Memory B cell (primary cell): ENCODE results near the gene CFHR1.
"Not testable (repeated sequence)": the region's sequence is repeated elsewhere in the genome, so short reads cannot be mapped to it uniquely, and the experiment has no call there.

ENCODE experiments used
- ATAC-seq: fragments of 150-1000 bp; cut with Tn5 transposase; 2 replicates; pipeline ENCODE4 v1.10.0; 2021; ENCODE audit warnings: low read depth, mild to moderate bottlenecking, moderate library complexity
- DNase-seq, 2 donors: peaks; one replicate each; pipeline ENCODE4 v3.0.0; 2022; ENCODE audit warnings: low spot score in 2 of 2
- H3K27ac Mint-ChIP-seq: one replicate; pipeline ENCODE4 v1.8.0; 2022; ENCODE audit warnings: mild to moderate bottlenecking, moderate library complexity, mixed read lengths
- H3K27me3 Mint-ChIP-seq: one replicate; pipeline ENCODE4 v1.8.0; 2022; ENCODE audit warnings: mixed read lengths
- H3K36me3 Mint-ChIP-seq: one replicate; pipeline ENCODE4 v1.8.0; 2022; ENCODE audit warnings: mild to moderate bottlenecking, mixed read lengths
- H3K4me1 Mint-ChIP-seq: one replicate; pipeline ENCODE4 v1.8.0; 2022; ENCODE audit warnings: mixed read lengths
- H3K4me3 Mint-ChIP-seq: one replicate; pipeline ENCODE4 v1.8.0; 2022; ENCODE audit warnings: mild to moderate bottlenecking, moderate library complexity, mixed read lengths
- H3K9me3 Mint-ChIP-seq: one replicate; pipeline ENCODE4 v1.8.0; 2022; ENCODE audit warnings: mixed read lengths

Gene CFHR1

GRCh38 chr1:196819531-196819930, at the start of gene CFHR1:
CFHR1 (plus strand) TSS chr1:196819731; CDS start chr1:196819845, 114 bp downstream.
- DNase-seq, H3K4me3 Mint-ChIP-seq, H3K4me1 Mint-ChIP-seq, ATAC-seq, H3K27me3 Mint-ChIP-seq, H3K36me3 Mint-ChIP-seq, H3K9me3 Mint-ChIP-seq, H3K27ac Mint-ChIP-seq: not testable (repeated sequence)

GRCh38 chr1:196769823-196770222, 49.7 kb upstream of the CFHR1 start:
- not testable (repeated sequence) for ATAC-seq, H3K36me3 Mint-ChIP-seq, H3K9me3 Mint-ChIP-seq, H3K27me3 Mint-ChIP-seq, DNase-seq, H3K4me3 Mint-ChIP-seq, H3K27ac Mint-ChIP-seq, H3K4me1 Mint-ChIP-seq

DNA sequence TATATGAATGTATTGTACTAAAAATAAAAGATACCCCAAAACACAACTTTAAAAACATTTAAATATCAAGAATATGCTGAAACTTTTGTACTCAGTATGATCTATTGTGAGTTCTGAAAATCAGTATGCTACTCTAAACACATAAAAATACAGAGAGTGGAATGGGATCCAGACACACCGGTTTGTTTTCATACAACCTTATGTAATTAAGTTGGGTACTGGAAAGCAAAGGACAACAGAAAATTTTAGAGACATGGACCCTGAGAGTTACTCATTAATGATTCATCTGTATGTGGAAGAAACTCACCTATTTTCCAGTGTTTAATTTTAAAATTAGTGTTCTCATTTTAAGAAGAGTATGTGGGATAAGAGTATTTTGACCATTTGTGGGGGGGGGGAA, 45.8 kb upstream of the CFHR1 start:
- Mint-ChIP-seq H3K4me1 (no peaks in the 10 kb centered on the region), H3K27me3 (no peaks in the 10 kb centered on the region), H3K4me3 (no peak overlapping the region), H3K27ac (no peak overlapping the region), H3K36me3 (no peaks in the 10 kb centered on the region), H3K9me3 (no peaks in the 10 kb centered on the region)
- ATAC-seq = no peak
- DNase-seq = no peak

DNA sequence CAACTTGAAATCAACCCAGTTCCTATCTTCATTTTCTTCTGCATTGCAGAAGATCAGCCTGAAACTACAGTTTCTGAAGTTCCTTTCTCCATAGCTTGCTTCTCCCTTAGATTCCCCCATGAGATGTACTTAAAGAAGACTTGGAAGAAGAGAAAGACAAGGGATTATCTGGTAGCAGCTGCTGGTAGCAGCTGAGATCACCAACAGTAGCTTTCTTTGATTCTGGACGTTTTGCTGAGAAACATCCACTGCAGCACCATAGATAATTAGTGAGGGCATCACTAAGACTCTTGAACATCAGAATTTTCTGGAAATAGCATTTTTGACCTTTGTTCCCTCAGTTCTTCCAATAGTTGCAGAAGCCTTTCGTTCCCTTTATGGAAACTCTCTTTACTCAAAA, 45.4 kb upstream of the CFHR1 start:
- Mint-ChIP-seq H3K36me3 (no peaks in the 10 kb centered on the region), H3K4me1 (no peaks in the 10 kb centered on the region), H3K27me3 (no peaks in the 10 kb centered on the region), H3K9me3 (no peaks in the 10 kb centered on the region), H3K4me3 (no peak overlapping the region), H3K27ac (no peak overlapping the region)
- no peak for ATAC-seq
- DNase-seq = no peak

- Mint-ChIP-seq H3K9me3 (no peaks in the 10 kb centered on the region), H3K27me3 (no peaks in the 10 kb centered on the region), H3K36me3 (no peaks in the 10 kb centered on the region), H3K4me1 (no peaks in the 10 kb centered on the region), H3K27ac (no peak within 1 kb of the TSS), H3K4me3 (no peak within 1 kb of the TSS)
- DNase-seq (no peak), ATAC-seq (no peak)
Observed at GRCh38 chr1:196774603-196775002, 44.9 kb upstream of the CFHR1 start, which contains the start of gene CFHR3. CFHR3 (plus strand) TSS chr1:196774840; CDS start chr1:196774887, 47 bp downstream.

GRCh38 chr1:196777603-196778002, 41.9 kb upstream of the CFHR1 start:
- no peak for ATAC-seq
- Mint-ChIP-seq H3K4me1 (no peaks in the 10 kb centered on the region), H3K27me3 (no peaks in the 10 kb centered on the region), H3K4me3 (no peak overlapping the region), H3K36me3 (no peaks in the 10 kb centered on the region), H3K9me3 (no peaks in the 10 kb centered on the region), H3K27ac (no peak overlapping the region)
- DNase-seq = no peak

DNA sequence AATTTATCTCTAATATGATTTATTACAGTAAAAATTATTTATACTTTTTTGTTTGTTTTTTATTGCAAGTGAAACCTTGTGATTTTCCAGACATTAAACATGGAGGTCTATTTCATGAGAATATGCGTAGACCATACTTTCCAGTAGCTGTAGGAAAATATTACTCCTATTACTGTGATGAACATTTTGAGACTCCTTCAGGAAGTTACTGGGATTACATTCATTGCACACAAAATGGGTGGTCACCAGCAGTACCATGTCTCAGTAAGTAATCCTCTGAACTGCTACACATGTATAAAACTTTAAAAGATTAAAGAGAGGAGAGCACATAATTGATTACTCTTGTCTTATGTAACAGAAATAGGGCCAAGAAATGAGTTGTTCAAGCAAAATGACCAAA, 40.4 kb upstream of the CFHR1 start:
- Mint-ChIP-seq H3K4me3 (no peak overlapping the region), H3K4me1 (no peaks in the 10 kb centered on the region), H3K9me3 (no peaks in the 10 kb centered on the region), H3K27me3 (no peaks in the 10 kb centered on the region), H3K27ac (no peak overlapping the region), H3K36me3 (no peaks in the 10 kb centered on the region)
- DNase-seq (no peak), ATAC-seq (no peak)

GRCh38 chr1:196791252-196791651, 28.3 kb upstream of the CFHR1 start:
- not testable (repeated sequence) for H3K4me3 Mint-ChIP-seq, H3K27ac Mint-ChIP-seq

GRCh38 chr1:196794103-196794502, 25.4 kb upstream of the CFHR1 start:
- H3K27me3 Mint-ChIP-seq, H3K4me1 Mint-ChIP-seq, H3K36me3 Mint-ChIP-seq, H3K27ac Mint-ChIP-seq, DNase-seq, H3K4me3 Mint-ChIP-seq, H3K9me3 Mint-ChIP-seq, ATAC-seq: not testable (repeated sequence)

More at GRCh38 chr1:196791252-196791651, 28.3 kb upstream of the CFHR1 start:
- not testable (repeated sequence) for H3K4me1 Mint-ChIP-seq, DNase-seq, ATAC-seq, H3K9me3 Mint-ChIP-seq, H3K27me3 Mint-ChIP-seq, H3K36me3 Mint-ChIP-seq

DNA sequence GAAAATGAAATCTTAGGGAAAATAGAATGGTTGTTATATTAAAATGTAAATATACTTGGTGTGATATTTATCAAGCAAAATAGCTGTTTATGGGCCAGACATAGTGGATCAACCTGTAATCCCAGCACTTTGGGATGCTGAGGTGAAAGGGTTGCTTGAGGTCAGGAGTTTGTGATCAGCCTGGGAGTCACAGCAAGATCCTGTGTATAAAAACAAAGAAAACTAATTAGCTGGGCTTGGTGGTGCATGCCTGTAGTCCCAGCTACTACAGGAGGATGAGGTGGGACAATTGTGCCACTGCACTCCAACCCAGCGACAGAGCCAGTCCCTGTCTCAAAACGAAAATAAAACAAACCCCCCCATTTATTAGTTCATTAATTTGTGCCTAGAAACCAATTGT, 21.6 kb upstream of the CFHR1 start:
- H3K36me3 Mint-ChIP-seq = no peaks in the 10 kb centered on the region
- no peak overlapping the region for H3K4me3 Mint-ChIP-seq
- peaks cover 4% of the 10 kb centered on the region for H3K9me3 Mint-ChIP-seq
- H3K4me1 Mint-ChIP-seq = no peaks in the 10 kb centered on the region
- DNase-seq (no peak), ATAC-seq (no peak)
- H3K27ac Mint-ChIP-seq = no peak overlapping the region
- H3K27me3 Mint-ChIP-seq = no peaks in the 10 kb centered on the region

- H3K27me3 Mint-ChIP-seq, H3K27ac Mint-ChIP-seq, H3K36me3 Mint-ChIP-seq: not testable (repeated sequence)
Observed at GRCh38 chr1:196801920-196802319, 17.6 kb upstream of the CFHR1 start.

GRCh38 chr1:196808529-196809235, 10.8 kb upstream of the CFHR1 start:
- DNase-seq (no peak), ATAC-seq (no peak)
- peaks cover 1% of the 10 kb centered on the region for H3K9me3 Mint-ChIP-seq
- no peak overlapping the region for H3K27ac Mint-ChIP-seq
- H3K4me3 Mint-ChIP-seq = no peak overlapping the region
- no peaks in the 10 kb centered on the region for H3K27me3 Mint-ChIP-seq
- H3K4me1 Mint-ChIP-seq = no peaks in the 10 kb centered on the region
- H3K36me3 Mint-ChIP-seq = no peaks in the 10 kb centered on the region

More at GRCh38 chr1:196801920-196802319, 17.6 kb upstream of the CFHR1 start:
- H3K4me1 Mint-ChIP-seq, H3K4me3 Mint-ChIP-seq, ATAC-seq, H3K9me3 Mint-ChIP-seq, DNase-seq: not testable (repeated sequence)

DNA sequence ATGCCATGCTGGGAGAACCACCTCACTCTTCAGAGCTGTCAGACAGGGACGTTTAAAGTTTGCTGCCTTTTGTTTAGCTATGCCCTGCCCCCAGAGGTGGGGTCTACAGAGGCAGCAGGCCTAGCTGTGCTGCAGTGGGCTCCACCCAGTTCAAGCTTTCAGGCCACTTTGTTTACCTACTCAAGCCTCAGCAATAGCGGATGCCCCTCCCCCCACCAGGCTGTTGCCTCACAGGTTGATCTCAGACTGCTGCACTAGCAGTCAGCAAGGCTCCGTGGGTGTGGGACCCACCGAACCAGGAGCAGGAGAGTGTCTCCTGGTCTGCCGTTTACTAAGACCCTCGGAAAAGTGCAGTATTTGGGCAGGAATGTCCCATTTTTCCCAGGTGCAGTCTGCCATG, 2.1 kb upstream of the CFHR1 start:
- not testable (repeated sequence) for H3K4me3 Mint-ChIP-seq, H3K27me3 Mint-ChIP-seq, H3K36me3 Mint-ChIP-seq, ATAC-seq, H3K9me3 Mint-ChIP-seq, H3K4me1 Mint-ChIP-seq, DNase-seq, H3K27ac Mint-ChIP-seq

DNA sequence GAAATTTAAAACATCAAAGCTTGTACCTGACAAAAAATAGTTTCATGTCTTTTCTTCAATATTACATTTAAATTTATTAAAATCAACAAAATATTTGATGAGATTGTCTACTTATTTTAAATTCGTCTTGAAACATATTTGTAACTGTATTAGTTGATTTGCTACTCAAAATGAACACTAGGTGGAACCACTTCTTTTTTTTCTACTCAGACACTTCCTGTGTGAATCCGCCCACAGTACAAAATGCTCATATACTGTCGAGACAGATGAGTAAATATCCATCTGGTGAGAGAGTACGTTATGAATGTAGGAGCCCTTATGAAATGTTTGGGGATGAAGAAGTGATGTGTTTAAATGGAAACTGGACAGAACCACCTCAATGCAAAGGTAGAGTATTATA, 8.3 kb downstream of the CFHR1 start:
- not testable (repeated sequence) for H3K27ac Mint-ChIP-seq, H3K4me1 Mint-ChIP-seq, H3K27me3 Mint-ChIP-seq, H3K36me3 Mint-ChIP-seq, DNase-seq, ATAC-seq, H3K9me3 Mint-ChIP-seq, H3K4me3 Mint-ChIP-seq
